Measurements from ENCODE around the gene GABRB1.

GABRB1 gene

DNA sequence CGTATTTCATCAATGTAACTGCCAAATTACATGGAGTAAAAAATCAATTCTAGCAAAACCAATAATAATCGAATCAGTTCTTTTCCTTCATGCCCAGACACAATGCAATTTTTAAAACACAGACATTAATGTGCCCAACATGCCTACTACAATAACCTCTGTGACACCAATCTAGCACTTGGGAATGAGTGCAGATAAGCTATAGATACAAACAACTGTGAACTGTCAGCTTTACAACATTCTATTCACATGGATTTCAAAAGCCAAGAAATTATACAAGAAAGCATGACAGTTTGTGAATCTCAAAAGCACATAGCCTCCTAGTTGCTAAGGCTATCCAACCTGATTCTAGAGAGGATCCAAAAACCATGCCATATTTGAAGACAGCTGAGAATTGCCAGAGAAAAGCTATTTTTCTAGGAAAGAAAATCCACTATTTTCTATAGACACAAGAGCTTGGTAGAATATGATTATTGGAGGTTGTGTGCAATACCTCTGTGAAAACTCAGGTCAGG lies 351.5 kb downstream of the GABRB1 start:
- Histone ChIP-seq H2AFZ (ENCODE audit: insufficient read depth, low read length, poor library complexity) (no peak overlapping the region), H2AK5ac (ENCODE audit: low read length) (no peak overlapping the region), H3K9me3 (ENCODE audit: insufficient read depth, low read depth, low read length) (no peaks in the 10 kb centered on the region), H3K4ac (ENCODE audit: low read depth, low read length) (no peak overlapping the region), H3K79me2 (ENCODE audit: control insufficient read depth, insufficient read depth, low read length, poor library complexity) (no peaks in the 10 kb centered on the region), H4K12ac (ENCODE audit: low read depth, low read length) (no peak overlapping the region), H3K4me1 (ENCODE audit: control insufficient read depth in 1 of 2, insufficient read depth in 2 of 2, low read length in 2 of 2) (no peaks in the 10 kb centered on the region), H3K18ac (ENCODE audit: low read length) (no peak overlapping the region), H3K27me3 (ENCODE audit: insufficient read depth, low read length) (no peaks in the 10 kb centered on the region), H3K23ac (ENCODE audit: low read length) (no peak overlapping the region), H3K27ac (ENCODE audit: low read depth, low read length) (no peak overlapping the region), H2BK5ac (ENCODE audit: low read depth, low read length, poor library complexity) (no peak overlapping the region), H3K36me3 (ENCODE audit: control insufficient read depth in 1 of 2, insufficient read depth in 2 of 2, low read length in 2 of 2) (no peaks in the 10 kb centered on the region), H2BK120ac (ENCODE audit: insufficient read depth, low read length, poor library complexity) (no peak overlapping the region), H4K91ac (ENCODE audit: low read depth, low read length) (no peak overlapping the region), H3K9ac (ENCODE audit: low read length) (no peak overlapping the region), H3K4me2 (ENCODE audit: low read length) (no peak overlapping the region), H3K14ac (ENCODE audit: low read length) (no peak overlapping the region), H3K79me1 (ENCODE audit: low read length) (no peaks in the 10 kb centered on the region), H4K8ac (ENCODE audit: low read depth, low read length) (no peak overlapping the region), H2BK12ac (ENCODE audit: low read length) (no peak overlapping the region), H3K4me3 (ENCODE audit: low read depth, low read length) (no peak overlapping the region)
- no CpG with 5 or more reads among the region's 2 CpGs for WGBS (ENCODE audit: extremely low coverage, insufficient coverage, insufficient read length)
- no peak for DNase-seq

DNA sequence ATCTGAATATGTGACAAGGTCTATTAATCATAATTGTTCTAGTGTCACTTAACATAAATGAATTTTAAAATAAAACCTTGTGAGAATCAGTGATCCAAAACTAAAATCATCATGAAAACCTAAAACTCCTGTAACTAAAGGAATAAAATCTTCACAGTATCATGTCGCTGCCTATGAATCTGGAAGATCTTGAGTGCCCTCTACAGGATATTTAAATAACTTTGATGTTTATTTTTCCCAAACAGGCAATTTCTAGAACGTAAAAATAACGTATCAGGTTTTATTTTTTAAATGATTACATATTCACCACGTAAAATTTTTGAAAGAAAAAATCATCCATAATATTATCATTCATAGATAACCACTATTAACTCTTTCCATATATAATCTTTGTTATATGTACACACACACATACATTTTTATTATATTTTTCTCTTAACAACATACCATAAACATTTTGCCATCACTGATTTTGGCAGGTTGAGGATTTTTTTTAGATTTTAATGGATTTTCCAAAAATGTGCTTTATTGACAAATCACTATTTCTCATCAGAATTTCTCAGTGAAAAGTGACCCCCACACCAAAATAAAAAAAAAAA lies 352.6 kb downstream of the GABRB1 start:
- H3K27ac ChIP-seq (ENCODE audit: low read depth, low read length) = no peak overlapping the region
- H3K79me1 ChIP-seq (ENCODE audit: low read length) = no peaks in the 10 kb centered on the region
- H2BK12ac ChIP-seq (ENCODE audit: low read length) = no peak overlapping the region
- no peak overlapping the region for H3K4me3 ChIP-seq (ENCODE audit: low read depth, low read length)
- H3K4me2 ChIP-seq (ENCODE audit: low read length) = no peak overlapping the region
- no peaks in the 10 kb centered on the region for H3K27me3 ChIP-seq (ENCODE audit: insufficient read depth, low read length)
- no peak overlapping the region for H3K14ac ChIP-seq (ENCODE audit: low read length)
- H3K79me2 ChIP-seq (ENCODE audit: control insufficient read depth, insufficient read depth, low read length, poor library complexity) = no peaks in the 10 kb centered on the region
- H3K18ac ChIP-seq (ENCODE audit: low read length) = no peak overlapping the region
- H4K12ac ChIP-seq (ENCODE audit: low read depth, low read length) = no peak overlapping the region
- H3K4me1 ChIP-seq (ENCODE audit: control insufficient read depth in 1 of 2, insufficient read depth in 2 of 2, low read length in 2 of 2) = no peaks in the 10 kb centered on the region
- no peaks in the 10 kb centered on the region for H3K36me3 ChIP-seq (ENCODE audit: control insufficient read depth in 1 of 2, insufficient read depth in 2 of 2, low read length in 2 of 2)
- no CpG with 5 or more reads among the region's 4 CpGs for WGBS (ENCODE audit: extremely low coverage, insufficient coverage, insufficient read length)
- no peak overlapping the region for H2AFZ ChIP-seq (ENCODE audit: insufficient read depth, low read length, poor library complexity)
- H2AK5ac ChIP-seq (ENCODE audit: low read length) = no peak overlapping the region
- no peak overlapping the region for H3K23ac ChIP-seq (ENCODE audit: low read length)
- no peaks in the 10 kb centered on the region for H3K9me3 ChIP-seq (ENCODE audit: insufficient read depth, low read depth, low read length)
- no peak overlapping the region for H2BK120ac ChIP-seq (ENCODE audit: insufficient read depth, low read length, poor library complexity)
- DNase-seq = peak in 1 of 2 donors; percentile 70
- no peak overlapping the region for H3K9ac ChIP-seq (ENCODE audit: low read length)
- H4K8ac ChIP-seq (ENCODE audit: low read depth, low read length) = no peak overlapping the region
- no peak overlapping the region for H3K4ac ChIP-seq (ENCODE audit: low read depth, low read length)
- no peak overlapping the region for H4K91ac ChIP-seq (ENCODE audit: low read depth, low read length)
- no peak overlapping the region for H2BK5ac ChIP-seq (ENCODE audit: low read depth, low read length, poor library complexity)

DNA sequence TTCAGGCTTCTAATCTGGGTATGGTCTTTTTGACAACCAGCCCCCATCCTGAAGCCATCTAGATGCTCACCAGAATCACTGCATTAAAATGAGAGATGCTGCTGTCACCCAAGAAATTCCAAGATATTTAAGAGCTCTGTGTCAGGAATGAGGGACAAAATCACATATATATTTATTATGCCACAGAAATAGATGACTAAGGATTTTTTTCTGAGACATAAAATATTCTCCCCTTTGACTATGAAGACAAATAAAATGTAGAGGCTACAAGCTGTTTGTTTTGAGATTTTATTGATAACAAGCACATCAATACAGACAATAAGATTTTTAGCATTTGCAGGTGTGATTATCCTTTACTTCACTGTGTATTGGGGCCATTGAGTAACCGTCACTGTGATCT lies 354.8 kb downstream of the GABRB1 start:
- H2AFZ ChIP-seq (ENCODE audit: insufficient read depth, low read length, poor library complexity) = no peak overlapping the region
- H2BK12ac ChIP-seq (ENCODE audit: low read length) = no peak overlapping the region
- H4K91ac ChIP-seq (ENCODE audit: low read depth, low read length) = no peak overlapping the region
- H3K18ac ChIP-seq (ENCODE audit: low read length) = no peak overlapping the region
- H3K79me1 ChIP-seq (ENCODE audit: low read length) = no peaks in the 10 kb centered on the region
- H3K4me1 ChIP-seq (ENCODE audit: control insufficient read depth in 1 of 2, insufficient read depth in 2 of 2, low read length in 2 of 2) = no peaks in the 10 kb centered on the region
- no peaks in the 10 kb centered on the region for H3K9me3 ChIP-seq (ENCODE audit: insufficient read depth, low read depth, low read length)
- H3K27ac ChIP-seq (ENCODE audit: low read depth, low read length) = no peak overlapping the region
- no peak overlapping the region for H2BK120ac ChIP-seq (ENCODE audit: insufficient read depth, low read length, poor library complexity)
- H3K27me3 ChIP-seq (ENCODE audit: insufficient read depth, low read length) = no peaks in the 10 kb centered on the region
- no peak overlapping the region for H4K12ac ChIP-seq (ENCODE audit: low read depth, low read length)
- no peaks in the 10 kb centered on the region for H3K36me3 ChIP-seq (ENCODE audit: control insufficient read depth in 1 of 2, insufficient read depth in 2 of 2, low read length in 2 of 2)
- WGBS (ENCODE audit: extremely low coverage, insufficient coverage, insufficient read length) = no CpG with 5 or more reads among the region's 1 CpG
- no peak overlapping the region for H4K8ac ChIP-seq (ENCODE audit: low read depth, low read length)
- no peaks in the 10 kb centered on the region for H3K79me2 ChIP-seq (ENCODE audit: control insufficient read depth, insufficient read depth, low read length, poor library complexity)
- H3K4me3 ChIP-seq (ENCODE audit: low read depth, low read length) = no peak overlapping the region
- DNase-seq = no peak
- H3K9ac ChIP-seq (ENCODE audit: low read length) = no peak overlapping the region
- no peak overlapping the region for H2AK5ac ChIP-seq (ENCODE audit: low read length)
- no peak overlapping the region for H3K4ac ChIP-seq (ENCODE audit: low read depth, low read length)
- no peak overlapping the region for H2BK5ac ChIP-seq (ENCODE audit: low read depth, low read length, poor library complexity)
- no peak overlapping the region for H3K23ac ChIP-seq (ENCODE audit: low read length)
- no peak overlapping the region for H3K14ac ChIP-seq (ENCODE audit: low read length)
- no peak overlapping the region for H3K4me2 ChIP-seq (ENCODE audit: low read length)

DNA sequence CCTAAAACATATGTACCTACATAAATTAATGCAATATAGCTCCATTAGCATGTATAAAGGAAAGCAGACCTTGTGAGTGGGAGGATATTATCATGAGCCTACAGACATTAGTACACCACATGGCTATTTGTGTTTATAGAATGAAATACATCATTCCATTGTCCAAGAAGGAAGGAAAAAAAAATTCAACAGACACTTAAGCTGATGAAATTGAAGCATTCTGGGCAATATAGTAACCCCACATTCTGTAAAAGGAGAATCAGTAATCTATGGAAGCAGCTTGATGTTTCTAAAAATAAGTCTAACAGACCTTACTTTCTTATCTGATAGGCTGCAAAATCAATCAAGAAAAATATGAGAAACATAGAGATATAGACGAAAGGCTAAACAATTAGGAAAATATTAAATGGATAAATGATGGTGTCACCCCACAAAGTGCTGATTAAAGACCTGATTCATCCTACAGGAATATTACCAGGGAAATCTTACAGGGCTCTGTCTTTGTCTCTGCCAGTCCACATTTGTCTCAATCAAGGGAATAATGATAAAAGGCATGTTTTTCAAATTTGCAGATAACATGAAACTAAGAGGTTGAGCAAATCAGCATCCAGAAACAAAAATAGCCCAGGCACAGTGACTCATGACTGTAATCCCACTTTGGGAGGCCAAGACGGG lies 355.3 kb downstream of the GABRB1 start:
- Histone ChIP-seq H3K23ac (ENCODE audit: low read length) (no peak overlapping the region), H3K4ac (ENCODE audit: low read depth, low read length) (no peak overlapping the region), H3K27ac (ENCODE audit: low read depth, low read length) (no peak overlapping the region), H2AFZ (ENCODE audit: insufficient read depth, low read length, poor library complexity) (no peak overlapping the region), H3K9me3 (ENCODE audit: insufficient read depth, low read depth, low read length) (no peaks in the 10 kb centered on the region), H3K4me3 (ENCODE audit: low read depth, low read length) (no peak overlapping the region), H4K8ac (ENCODE audit: low read depth, low read length) (no peak overlapping the region), H2BK120ac (ENCODE audit: insufficient read depth, low read length, poor library complexity) (no peak overlapping the region), H4K91ac (ENCODE audit: low read depth, low read length) (no peak overlapping the region), H3K36me3 (ENCODE audit: control insufficient read depth in 1 of 2, insufficient read depth in 2 of 2, low read length in 2 of 2) (no peaks in the 10 kb centered on the region), H3K4me2 (ENCODE audit: low read length) (no peak overlapping the region), H4K12ac (ENCODE audit: low read depth, low read length) (no peak overlapping the region), H3K14ac (ENCODE audit: low read length) (no peak overlapping the region), H3K18ac (ENCODE audit: low read length) (no peak overlapping the region), H2AK5ac (ENCODE audit: low read length) (no peak overlapping the region), H2BK5ac (ENCODE audit: low read depth, low read length, poor library complexity) (no peak overlapping the region), H2BK12ac (ENCODE audit: low read length) (no peak overlapping the region), H3K79me2 (ENCODE audit: control insufficient read depth, insufficient read depth, low read length, poor library complexity) (no peaks in the 10 kb centered on the region), H3K27me3 (ENCODE audit: insufficient read depth, low read length) (no peaks in the 10 kb centered on the region), H3K4me1 (ENCODE audit: control insufficient read depth in 1 of 2, insufficient read depth in 2 of 2, low read length in 2 of 2) (no peaks in the 10 kb centered on the region), H3K9ac (ENCODE audit: low read length) (no peak overlapping the region), H3K79me1 (ENCODE audit: low read length) (no peaks in the 10 kb centered on the region)
- WGBS (ENCODE audit: extremely low coverage, insufficient coverage, insufficient read length) = no CpG with 5 or more reads among the region's 2 CpGs
- no peak for DNase-seq
